GM18870 (cell line): ENCODE results near the gene EEFSEC.

ENCODE experiments used
- ATAC-seq: cut with Tn5 transposase; IDR thresholded peaks from one replicate; pipeline ENCODE4 v1.9.1; 2021; ENCODE audit warnings: moderate library complexity; ENCODE audit not compliant: unreplicated experiment

EEFSEC gene

DNA sequence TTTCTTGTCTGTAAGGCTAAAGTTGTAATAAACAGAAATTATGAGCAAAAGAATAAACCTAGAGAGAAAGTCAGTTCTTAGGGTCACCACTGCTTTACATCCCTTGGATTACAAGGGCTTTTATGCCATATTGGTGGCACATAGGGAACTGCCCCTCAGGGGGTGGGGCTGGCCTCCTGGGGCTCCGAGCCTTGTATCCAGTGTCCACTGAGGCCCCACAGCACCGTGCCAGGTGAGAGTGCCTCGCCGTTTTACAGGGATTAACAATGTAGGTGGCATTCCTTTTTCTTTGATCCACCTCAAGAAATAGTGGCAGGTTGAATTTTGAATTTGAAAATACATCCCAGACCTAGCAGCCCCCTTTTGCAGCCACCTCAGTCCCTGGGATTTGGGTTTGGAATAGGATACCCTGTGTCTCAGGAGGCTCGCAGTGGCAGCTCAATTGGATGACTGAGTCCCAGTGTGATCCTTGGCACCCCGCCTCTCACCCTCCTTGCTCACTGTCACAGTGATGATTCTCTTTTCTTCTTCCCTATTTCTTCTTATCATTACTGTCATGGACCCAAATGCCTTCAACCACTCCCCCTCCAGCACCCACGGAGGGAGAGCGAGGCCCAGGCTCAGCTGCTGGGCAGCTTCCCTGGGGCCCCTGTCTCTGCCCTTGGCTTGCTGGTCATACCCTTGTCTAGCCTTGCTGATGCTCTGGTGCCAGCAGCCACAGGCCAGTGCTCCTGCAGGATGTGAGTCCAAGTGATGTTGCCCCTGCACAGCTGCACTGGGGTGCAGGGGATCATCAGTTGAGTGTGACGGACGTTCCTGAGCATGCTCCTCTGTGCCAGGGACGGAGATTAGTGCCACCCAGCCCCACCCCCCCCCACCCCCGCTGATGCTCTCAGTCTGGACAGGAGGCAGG is 175.5 kb downstream of the EEFSEC start:
- ATAC-seq, result no peak

DNA sequence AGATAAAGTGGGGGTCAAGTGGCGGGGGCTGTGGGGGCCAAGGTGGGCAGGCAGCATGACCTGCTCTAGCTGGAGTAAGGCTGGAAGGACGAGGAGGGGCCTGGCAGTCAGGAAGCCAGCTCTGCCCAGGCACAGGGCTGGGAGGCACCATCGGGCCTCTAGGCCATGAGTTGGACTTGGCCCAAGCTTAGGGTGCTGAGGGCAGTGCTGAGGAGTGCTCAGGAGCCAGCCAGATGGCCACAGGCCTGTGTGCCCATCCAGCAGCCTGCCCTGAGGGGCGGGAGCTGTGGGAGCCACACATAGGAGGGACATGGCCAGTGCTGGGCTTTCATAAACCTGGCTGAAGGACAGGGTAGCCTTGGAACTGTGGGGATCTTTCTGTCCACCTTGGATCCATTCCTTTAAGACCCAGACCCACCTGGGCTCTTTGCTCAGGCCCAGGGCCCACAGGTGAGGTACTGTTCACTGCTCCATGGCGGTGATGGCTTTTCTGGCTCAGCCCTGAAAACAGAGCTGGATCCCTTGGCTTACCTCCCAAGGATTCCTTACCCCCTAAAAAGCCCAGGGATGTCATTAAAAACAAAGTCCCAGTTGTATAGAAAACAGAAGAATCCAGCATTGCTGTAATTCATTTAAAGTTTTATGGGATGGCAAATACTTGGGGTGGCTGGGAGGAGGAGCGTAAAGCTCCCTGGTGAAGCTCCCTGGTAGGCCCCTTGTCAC is 176.4 kb downstream of the EEFSEC start:
- no peak for ATAC-seq

DNA sequence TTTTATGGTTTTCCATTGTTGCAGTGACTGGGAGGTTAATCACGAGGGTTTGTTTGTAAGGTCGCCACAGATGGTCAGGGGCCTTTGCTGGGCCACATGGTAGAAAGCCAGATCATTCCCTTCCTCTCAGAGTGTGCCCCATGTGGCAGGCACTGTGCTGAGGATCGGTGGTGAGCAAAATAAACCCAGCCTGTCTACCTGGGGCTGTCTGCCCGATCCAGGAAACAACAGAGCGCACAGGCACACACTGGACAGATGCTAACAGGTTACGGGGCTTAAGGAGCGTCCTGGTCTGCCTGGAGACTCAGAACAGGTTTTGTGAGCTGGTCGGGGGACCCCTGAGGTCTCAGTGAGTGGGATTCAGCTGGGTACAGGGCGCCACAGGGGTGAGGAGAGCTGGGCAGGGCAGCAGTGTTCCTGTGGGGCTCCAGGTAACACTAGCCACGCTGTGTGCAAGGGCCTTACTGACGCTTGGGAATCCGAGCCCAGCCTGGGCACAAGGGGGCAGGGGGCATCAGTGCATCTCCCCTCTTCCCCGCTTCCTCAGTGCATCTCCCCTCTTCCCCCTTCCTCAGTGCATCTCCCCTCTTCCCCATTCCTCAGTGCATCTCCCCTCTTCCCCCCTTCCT is 177.0 kb downstream of the EEFSEC start:
- no peak for ATAC-seq

DNA sequence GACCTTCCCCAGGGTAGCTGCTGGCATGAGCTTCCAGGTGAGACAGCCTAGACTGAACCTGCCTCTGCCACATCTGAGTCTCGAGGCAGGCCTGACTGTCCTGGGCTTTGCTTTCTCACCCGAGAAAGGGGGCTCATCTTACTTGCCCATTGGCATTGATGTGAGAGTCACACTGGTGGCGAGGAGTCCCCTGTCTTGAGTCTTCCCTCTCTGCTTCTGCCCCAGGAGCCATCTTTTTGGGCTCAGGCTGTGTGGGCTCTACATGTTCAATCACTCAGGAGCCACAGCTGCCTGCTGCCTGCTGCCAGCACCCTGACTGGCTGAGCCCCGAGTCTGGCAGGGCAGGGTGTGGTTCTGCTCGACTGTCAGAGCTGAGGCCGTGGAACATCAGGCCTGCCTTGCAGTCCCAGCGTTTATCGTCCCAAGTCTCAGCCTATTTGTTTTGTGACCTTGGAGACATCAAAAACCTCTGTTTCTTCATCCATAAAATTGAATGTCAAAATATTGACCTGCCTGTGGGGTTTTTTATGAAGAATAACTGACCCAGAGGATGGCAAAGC is 180.9 kb downstream of the EEFSEC start:
- no peak for ATAC-seq

DNA sequence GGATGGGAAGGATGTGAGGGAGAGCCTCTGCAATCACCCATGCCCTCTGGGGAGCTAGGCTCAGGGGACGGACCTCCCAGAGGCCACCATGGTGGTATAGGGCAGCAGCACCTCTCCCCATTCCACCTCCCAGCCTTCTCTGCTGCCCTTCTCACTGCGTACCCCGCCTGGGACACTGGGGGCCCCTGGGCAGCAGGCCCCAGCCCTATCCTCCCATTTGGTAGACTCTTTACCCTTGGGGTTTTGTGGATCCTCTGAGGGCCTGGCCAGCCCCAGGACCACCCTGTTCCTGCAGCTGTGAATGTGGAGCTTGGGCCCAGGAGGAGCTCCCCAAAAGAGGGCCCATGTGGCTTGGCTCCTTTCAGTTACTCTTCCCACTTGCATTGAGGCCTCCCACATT is 181.5 kb downstream of the EEFSEC start:
- ATAC-seq, result no peak

DNA sequence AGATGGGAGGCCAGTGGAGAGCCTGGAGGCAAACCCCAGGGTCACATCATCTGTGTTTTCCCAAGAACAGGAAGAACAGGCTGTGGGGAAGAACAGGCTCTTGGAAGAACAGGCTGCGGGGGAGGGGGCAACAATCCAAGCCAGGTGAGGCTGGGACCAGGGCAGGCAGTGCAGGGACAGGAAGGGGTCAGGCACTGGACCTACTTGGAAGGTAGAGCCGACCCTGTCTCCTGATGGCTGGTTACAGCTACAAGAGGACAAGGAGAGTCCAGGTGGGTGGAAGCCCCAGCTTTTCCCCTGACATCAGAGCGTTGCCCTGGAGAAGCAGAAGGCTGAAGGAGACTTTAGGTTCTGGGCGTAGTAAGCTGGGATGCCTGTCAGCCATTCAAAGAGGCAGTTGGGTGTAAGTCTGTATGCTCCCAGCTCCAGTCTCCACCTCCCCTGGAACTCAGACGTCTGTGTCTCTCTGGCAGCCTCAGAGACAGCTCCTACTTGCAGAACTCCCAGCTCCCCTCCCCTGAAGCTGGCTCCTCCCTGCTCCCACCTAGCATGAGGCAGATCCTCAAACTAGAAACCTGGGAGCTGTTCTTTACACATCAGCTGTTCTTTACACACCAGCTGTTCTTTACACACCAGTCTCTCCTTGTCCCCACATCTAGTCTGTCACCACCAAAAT is 182.5 kb downstream of the EEFSEC start:
- ATAC-seq, result no peak

DNA sequence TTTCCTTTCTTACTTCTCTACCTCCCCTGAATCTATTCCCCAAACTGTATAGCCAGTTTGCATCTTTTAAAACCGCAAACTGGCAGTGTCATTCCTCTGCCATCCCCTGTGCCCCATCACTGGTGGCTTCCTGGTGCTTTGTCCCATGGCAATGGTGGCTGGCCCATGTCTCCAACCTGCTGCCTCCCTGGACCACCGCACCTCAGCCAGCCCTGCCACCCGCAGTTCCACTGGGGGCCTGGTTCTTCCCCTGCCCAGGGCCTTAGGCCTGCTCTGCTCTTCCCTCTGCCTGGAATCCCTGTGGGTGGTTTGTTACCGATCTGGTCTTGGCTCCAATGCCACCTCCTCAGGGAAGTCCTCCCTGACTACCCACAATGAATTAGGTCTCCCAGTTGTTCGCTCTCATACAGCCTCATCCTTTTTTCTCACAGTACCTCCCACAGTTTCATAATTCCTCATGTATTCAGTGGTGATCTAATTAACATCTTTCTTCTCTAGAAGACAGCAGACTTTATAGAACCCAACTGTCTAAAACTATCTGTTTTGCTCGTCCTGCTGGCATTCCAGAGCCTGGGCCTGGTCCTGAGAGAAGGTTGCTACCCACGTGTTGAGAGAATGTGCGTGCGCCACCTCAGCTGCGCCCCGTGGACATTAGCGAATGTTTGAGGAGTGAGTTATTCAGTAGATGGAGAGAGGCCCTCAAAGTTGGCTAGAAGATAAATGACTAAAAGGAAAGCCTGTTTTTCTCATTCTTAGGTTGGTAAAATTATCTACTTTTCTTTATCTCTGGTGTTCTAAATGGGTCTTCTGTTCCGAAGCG is 183.3 kb downstream of the EEFSEC start:
- ATAC-seq, result no peak

DNA sequence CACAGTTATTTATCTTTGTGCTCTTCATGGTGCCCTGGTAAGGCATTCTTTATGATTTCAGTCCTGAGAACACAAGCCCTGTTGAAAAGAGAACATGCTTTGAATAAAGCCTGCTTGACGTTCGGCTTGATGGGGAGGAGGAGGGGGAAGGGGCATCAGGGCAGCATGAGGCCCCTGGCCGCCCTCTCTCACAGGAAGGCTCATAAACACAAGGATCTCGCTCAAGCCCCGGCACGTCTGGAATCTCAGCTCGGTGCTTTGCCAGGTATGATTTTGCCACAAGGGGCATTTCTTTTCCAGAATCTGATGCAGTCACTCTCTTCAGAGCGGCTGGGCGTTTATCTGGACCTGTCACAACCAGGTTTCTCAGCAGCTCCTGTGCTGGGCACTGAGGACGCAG is 184.0 kb downstream of the EEFSEC start:
- no peak for ATAC-seq

DNA sequence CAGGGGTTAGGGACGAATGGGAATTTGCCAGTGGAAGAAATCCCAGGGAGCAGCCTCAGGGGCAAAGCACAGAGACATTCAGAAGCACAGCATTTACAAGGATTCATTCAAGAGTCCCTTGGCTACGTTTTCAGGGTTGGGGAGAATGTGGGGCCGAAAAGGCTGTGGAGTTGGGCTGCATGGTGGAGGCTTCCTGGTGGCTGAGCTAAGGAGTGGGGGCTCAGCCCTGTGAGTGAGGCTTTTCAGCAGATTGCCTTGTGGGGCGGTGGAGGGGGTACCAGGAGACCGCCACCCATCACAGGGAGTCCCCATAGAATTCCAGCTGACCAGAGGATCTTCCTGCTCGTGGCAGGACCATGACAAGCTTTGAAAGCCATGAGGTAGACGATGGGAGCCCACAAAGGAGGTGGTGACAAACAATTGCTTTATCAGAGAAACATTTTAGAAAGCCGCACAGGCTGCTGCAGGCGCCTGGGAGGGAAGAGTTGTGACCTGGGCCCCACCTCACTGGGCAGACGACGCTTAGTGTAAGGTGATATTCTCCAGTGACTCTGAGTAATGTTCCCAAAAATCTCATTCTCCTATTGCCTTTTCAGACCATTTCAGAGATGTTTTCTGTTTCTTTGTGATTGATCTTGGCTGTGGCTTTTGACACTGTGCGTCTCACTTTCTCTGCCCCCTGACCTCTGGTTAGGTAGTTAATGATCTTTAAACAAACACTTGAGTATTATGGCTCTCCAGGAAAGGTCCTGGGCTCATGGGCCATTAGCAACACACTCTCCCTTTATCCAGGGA is 185.5 kb downstream of the EEFSEC start:
- ATAC-seq, result no peak

DNA sequence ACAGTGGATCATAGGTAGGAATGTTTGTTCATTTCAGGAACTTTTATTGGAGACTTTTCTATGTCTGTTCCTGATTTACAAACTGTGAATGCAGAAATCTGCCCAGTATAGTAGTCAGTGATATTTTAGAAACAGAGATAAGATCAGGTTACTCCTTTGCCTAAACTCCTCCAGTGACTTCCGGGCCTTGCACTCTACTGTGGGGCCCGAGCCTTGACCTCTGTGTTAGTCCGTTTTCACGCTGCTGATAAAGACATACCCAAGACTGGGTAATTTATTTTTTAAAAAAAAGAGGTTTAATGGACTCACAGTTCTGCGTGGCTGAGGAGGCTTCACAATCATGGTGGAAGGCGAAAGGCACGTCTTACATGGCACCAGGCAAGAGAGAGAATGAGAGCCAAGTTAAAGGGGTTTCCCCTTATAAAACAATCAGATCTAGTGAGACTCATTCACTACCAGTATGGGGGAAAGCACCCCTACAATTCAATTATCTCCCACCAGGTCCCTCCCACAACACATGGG is 186.3 kb downstream of the EEFSEC start:
- no peak for ATAC-seq

DNA sequence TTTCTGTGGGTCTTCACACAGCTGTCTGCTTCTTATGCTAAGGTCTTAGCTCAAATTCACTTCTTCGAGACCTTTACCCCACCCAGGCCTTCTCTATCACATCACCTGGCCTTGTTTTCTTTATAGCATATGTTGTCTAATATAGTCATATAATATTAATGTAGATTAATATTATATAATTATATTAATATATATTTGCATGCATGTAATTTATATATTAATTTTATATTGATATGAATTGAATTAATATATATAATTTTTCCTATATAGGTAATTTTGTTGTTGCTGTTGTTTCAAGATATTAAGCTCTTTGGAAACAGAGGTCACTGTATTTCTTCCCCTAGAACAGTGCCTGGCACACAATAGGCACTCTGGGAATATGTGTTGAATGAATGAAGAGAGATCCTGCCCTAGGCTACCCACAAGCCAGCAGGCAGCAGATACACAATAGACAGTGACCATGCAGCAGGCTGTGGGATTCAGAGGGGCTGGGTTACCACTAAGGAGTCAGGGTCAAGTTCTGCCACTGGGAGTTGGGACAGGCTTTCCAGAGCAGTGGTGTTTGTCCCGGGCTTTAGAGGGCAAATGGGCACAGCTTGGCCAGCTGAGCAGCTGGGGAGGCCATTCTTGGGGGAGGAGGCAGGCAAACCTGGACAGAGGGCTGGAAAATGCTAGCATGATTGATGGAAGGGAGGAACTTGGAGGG is 187.1 kb downstream of the EEFSEC start:
- ATAC-seq, result no peak

DNA sequence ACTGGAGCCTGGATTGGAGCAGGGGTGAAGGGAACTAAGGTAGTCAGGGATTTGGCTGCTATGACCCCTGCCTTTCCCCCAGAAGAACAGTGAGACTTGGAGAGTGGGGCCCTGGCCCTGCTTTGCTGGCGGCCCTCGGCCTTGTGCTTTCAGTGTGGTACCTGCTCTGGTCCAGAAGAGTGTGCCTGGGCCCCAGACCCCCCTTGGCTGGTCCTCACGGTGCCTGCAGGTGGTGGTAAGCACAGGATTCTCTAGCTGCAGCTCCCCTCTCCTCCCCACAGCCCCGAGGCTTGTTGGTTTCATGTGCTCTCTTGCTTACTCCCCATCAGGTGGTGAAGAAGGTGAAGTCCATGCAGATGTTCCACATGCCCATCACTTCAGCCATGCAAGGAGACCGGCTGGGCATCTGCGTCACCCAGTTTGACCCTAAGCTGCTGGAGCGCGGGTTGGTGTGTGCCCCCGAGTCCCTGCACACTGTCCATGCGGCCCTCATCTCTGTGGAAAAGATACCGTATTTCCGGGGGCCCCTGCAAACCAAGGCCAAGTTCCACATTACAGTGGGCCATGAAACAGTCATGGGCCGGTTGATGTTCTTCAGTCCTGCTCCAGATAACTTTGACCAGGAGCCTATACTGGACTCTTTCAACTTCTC is 187.7 kb downstream of the EEFSEC start:
- ATAC-seq, result no peak

DNA sequence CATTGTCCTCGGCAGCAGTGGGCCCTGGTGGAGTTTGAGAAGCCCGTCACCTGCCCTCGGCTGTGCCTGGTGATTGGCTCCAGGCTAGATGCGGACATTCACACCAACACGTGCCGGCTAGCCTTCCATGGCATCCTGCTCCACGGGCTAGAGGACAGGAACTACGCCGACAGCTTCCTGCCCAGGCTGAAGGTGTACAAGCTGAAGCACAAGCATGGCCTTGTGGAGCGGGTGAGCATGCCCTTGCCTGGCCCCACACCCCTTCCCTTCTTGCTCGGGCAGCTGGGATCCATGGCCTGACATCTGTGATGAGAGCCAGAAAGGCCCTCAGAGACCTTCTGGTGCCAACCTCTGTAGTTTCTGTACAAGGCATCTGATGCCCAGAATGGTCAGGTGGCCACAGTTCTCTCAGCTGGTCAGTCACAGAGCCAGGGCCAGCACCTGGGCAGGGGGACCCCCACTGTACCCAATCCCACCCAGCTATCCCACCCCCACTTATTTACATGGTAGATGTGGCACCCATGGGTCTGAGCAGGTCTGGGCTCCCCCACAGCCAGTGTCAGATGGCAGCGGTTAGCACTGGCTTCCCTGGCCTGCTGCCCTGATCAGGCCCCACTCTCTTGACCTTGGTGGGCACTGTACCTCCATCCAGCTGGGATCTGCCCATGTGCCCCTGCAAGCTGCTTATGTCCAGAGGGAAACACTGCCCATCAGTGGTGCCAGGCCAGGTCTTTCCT is 188.5 kb downstream of the EEFSEC start:
- no peak for ATAC-seq

DNA sequence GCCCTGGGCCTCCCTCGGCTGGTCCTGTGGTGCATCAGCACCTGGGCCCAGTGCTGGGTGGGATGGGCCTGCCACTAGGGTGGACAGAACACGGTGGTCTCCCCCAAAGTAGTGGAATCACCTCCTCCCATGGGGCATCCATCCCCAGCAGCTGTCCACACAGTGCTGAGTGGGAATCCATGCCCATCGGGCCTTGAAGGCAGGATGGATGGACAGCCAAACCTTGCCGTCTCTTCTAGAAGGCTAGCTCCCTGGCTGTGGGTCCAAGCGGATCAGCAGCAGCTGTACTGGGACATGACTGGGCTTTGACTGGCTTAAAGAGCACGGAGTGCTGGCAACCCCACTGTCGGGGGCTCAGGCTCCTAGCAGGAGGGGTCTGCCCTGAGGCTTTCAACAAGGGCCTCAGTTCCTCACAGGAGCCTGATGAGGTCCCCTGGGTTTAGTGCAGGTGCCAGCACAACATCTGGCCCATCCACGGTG is 189.5 kb downstream of the EEFSEC start:
- ATAC-seq, result no peak

DNA sequence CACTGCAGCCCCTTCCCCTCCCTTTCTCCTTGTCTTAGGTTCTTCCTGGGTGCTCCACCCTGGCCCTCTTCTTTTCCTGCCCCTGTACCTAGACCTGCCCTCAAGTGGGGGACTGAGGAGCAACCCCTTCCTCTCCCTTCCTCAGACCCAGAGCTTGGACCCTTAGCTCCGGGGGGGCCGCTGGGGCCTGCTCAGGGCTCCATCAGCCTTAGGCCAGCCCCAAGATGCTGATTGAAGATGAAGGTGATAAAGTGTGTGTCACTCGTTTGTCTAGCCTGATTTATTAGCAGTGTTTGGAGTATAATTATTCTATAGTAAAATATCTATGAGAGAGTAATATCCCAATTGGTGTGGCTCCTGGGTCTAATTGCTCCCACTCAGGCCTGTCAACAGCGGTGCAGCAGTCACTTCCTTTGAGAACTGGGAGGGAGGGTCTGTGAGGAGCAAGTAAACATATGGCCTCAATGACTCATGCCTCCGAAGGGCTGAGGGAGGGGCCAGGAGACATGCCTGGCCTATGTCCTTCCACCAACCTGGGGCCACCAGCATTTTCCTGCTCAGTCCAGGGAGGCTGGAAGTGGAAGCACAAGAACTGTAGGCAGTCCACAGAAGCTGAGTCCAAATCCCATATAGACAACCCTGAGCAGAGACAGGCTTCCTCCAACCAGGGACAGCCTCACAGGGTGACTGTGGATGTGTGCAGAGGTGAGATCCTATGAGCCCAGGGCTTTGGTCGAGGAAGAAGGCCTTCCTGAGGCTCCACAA is 190.2 kb downstream of the EEFSEC start:
- no peak for ATAC-seq

DNA sequence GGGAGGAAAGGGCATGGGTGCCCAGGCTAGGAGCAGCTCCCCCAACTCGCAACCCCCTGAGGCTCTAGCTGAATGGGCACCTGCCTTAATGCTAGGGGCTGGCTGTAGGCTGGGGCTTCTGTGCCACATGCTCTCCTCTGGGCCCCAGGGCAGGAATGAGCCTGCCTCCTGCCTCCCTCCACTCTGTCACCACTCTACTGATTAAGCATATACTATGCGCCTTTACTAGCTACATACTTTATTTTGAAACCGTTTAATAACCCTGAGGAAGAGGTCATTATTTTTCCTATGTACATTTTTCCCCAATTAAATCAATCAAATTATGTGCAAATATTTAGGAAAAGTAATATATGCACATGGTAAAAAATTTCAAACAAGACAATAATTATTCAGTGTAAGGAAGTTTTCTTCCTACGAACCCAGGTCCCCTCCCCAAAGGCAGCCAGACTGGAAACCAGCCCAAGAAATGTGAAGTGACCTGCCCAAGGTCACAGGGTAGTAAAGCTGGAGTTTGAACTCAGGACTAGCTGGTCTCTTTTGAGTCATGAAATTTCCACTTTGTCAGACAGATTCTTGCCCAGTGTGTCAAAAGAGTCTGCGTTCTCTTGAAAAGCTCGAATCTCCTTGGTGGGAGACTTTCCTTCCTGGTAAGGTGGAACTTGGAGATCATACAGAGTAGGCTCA is 190.9 kb downstream of the EEFSEC start:
- no peak for ATAC-seq
